WERI-Rb-1 (cell line): ENCODE results near the gene PDLIM5.

Experiments used
- DNase-seq: peaks from one replicate; pipeline ENCODE4 v3.0.0-alpha.2; 2020
- H3K27ac ChIP-seq: fragments of 250-450 bp; sonication (Bioruptor Pico); 2 replicates; pipeline ENCODE4 v1.5.1; 2020; ENCODE audit warnings: mild to moderate bottlenecking, moderate library complexity
- H3K27me3 ChIP-seq: fragments of 250-450 bp; sonication (Bioruptor Pico); 2 replicates; pipeline ENCODE4 v1.5.1; 2021; ENCODE audit warnings: mild to moderate bottlenecking, low read depth, moderate library complexity; ENCODE audit not compliant: insufficient read depth, severe bottlenecking
- H3K36me3 ChIP-seq: fragments of 250-450 bp; sonication (Bioruptor Pico); 2 replicates; pipeline ENCODE4 v1.5.1; 2020; ENCODE audit warnings: mild to moderate bottlenecking, moderate library complexity
- H3K4me3 ChIP-seq: 2 replicates; pipeline ENCODE4 v1.5.1; 2011; ENCODE audit warnings: low read depth, mild to moderate bottlenecking, control low read depth, low read length
- H3K9me3 ChIP-seq: fragments of 250-450 bp; sonication (Bioruptor Pico); 2 replicates; pipeline ENCODE4 v1.5.1; 2021; ENCODE audit warnings: mild to moderate bottlenecking, moderate library complexity; ENCODE audit not compliant: severe bottlenecking
- CTCF ChIP-seq: IDR thresholded peaks from 2 replicates; pipeline ENCODE4 v1.5.1; 2011; ENCODE audit warnings: low read depth, mild to moderate bottlenecking, control low read depth, inconsistent platforms, low read length

PDLIM5 gene

GRCh38 chr4:94453391-94453963, 1.7 kb downstream of the PDLIM5 start:
- Histone ChIP-seq H3K4me3 (no peak overlapping the region), H3K36me3 (peaks cover 8% of the 10 kb centered on the region), H3K27me3 (no peaks in the 10 kb centered on the region), H3K27ac (no peak overlapping the region), H3K9me3 (no peaks in the 10 kb centered on the region)
- DNase-seq = no peak
- TF ChIP-seq CTCF = no peak

GRCh38 chr4:94454405-94454804, 2.7 kb downstream of the PDLIM5 start:
- Histone ChIP-seq H3K36me3 (peaks cover 8% of the 10 kb centered on the region), H3K9me3 (no peaks in the 10 kb centered on the region), H3K27me3 (no peaks in the 10 kb centered on the region), H3K27ac (no peak overlapping the region), H3K4me3 (no peak overlapping the region)
- no peak for TF ChIP-seq CTCF
- no peak for DNase-seq

DNA sequence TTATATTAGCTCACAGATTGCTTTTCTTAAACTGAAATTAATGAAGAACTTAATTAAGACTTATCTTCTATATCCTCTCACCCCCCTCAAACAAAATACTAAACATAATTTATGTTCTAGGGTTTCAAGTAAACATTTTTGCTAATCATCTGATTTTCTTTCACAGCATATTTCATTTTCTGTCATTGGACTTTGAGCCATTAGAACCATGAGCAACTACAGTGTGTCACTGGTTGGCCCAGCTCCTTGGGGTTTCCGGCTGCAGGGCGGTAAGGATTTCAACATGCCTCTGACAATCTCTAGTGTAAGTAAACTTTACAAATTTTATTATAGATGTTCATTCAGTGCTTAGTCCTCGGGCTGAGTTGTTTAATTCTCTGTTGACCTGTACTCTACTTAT, 3.3 kb downstream of the PDLIM5 start:
- Histone ChIP-seq H3K27ac (no peak overlapping the region), H3K4me3 (no peak overlapping the region), H3K9me3 (no peaks in the 10 kb centered on the region), H3K27me3 (no peaks in the 10 kb centered on the region), H3K36me3 (peaks cover 8% of the 10 kb centered on the region)
- no peak for TF ChIP-seq CTCF
- DNase-seq = no peak

DNA sequence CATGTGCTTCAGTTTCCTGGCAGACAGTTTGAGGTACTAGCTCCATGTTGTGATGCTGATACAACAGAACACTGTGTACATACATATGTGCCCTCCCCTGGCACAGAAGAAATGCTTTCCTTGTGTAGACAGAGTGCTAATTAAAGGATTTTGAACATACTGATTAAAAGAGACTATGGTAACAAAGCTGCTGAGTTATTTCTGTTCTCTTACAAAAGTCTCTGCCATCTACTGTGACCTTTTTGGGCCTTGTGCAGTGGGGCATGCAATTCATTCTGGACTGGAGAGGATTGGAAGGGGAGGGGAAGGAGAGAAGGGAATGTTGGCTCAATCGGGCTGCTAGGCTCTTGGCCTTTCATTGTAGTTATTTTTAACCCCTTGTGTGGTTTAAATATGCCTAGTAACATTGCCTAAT, 6.0 kb downstream of the PDLIM5 start:
- H3K27me3 ChIP-seq = no peaks in the 10 kb centered on the region
- TF ChIP-seq CTCF = no peak
- peak; percentile 35 for DNase-seq

DNA sequence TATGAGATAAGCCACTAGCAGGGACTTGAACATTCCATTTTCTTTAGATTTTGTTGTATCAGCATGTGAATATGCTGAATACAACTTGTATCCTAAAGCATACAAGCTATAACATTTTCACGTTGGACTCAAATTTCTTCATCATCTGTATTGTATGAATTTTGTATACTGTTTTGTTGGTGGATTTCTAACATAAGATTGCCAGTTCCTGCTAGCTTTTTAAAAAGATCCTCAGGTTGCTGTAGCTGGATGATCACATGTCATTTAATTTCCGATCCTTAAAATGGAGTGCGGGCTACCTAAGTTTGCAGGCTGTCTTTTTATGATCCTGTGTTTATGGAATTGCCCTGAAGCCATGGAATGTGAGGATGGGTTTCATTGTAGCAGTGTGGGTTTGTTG, 6.9 kb downstream of the PDLIM5 start:
- H3K4me3 ChIP-seq = no peak overlapping the region
- H3K36me3 ChIP-seq = peaks cover 4% of the 10 kb centered on the region
- no peak for DNase-seq
- H3K9me3 ChIP-seq = no peaks in the 10 kb centered on the region
- H3K27ac ChIP-seq = no peak overlapping the region
- no peak for TF ChIP-seq CTCF
- H3K27me3 ChIP-seq = no peaks in the 10 kb centered on the region

More for the DNA sequence above, 6.0 kb downstream of the PDLIM5 start:
- Histone ChIP-seq H3K4me3 (no peak overlapping the region), H3K27ac (no peak overlapping the region), H3K9me3 (no peaks in the 10 kb centered on the region), H3K36me3 (peaks cover 4% of the 10 kb centered on the region)
